Neural cell (in vitro differentiated cells): ENCODE results near the gene ALDH5A1. TPM values are rescaled to one million over a fixed set of nuclear protein-coding genes. Genes with fewer than 3 reads are reported as not detected.

Experiments
- H2AFZ ChIP-seq: fragments of 200-600, 300-800 bp; sonication (generic), shearing (Covaris generic); 2 replicates; pipeline ENCODE4 v1.6.0; 2014; ENCODE audit warnings: low read depth, mild to moderate bottlenecking, antibody characterized with exemption, low read length, moderate library complexity
- H3F3A ChIP-seq: fragments of 200-600 bp; shearing (Covaris generic); 2 replicates; pipeline ENCODE4 v1.6.1; 2016; ENCODE audit warnings: mild to moderate bottlenecking, moderate library complexity, mixed read lengths, antibody characterized with exemption, low read length; ENCODE audit not compliant: insufficient read depth, poor library complexity, severe bottlenecking
- H3K27ac ChIP-seq: fragments of 200-600, 300-800 bp; sonication (generic), shearing (Covaris generic); 2 replicates; pipeline ENCODE4 v1.5.1; 2014; ENCODE audit warnings: mild to moderate bottlenecking, low read length, moderate library complexity
- H3K27me3 ChIP-seq: fragments of 300-800, 200-600 bp; sonication (generic), shearing (Covaris generic); 2 replicates; pipeline ENCODE4 v1.6.0; 2014; ENCODE audit warnings: mild to moderate bottlenecking, low read depth, low read length, moderate library complexity; ENCODE audit not compliant: insufficient read depth
- H3K36me3 ChIP-seq: fragments of 300-800, 200-600 bp; sonication (generic), shearing (Covaris generic); 2 replicates; pipeline ENCODE4 v1.5.1; 2014; ENCODE audit warnings: mild to moderate bottlenecking, antibody characterized with exemption, low read length, moderate library complexity; ENCODE audit not compliant: insufficient read depth
- H3K4me2 ChIP-seq: fragments of 300-800, 200-600 bp; sonication (generic), shearing (Covaris generic); 2 replicates; pipeline ENCODE4 v1.6.0; 2014; ENCODE audit warnings: mild to moderate bottlenecking, low read length
- H3K4me3 ChIP-seq: fragments of 300-800, 200-600 bp; sonication (generic), shearing (Covaris generic); 2 replicates; pipeline ENCODE4 v1.5.1; 2014; ENCODE audit warnings: mild to moderate bottlenecking, low read length, moderate library complexity
- H3K79me2 ChIP-seq: fragments of 200-600 bp; shearing (Covaris generic); replicated peaks from 2 replicates; pipeline ENCODE4 v1.6.0; 2014; ENCODE audit warnings: mild to moderate bottlenecking, low read length, moderate library complexity; ENCODE audit not compliant: insufficient read depth
- H3K9ac ChIP-seq: fragments of 300-800, 200-600 bp; sonication (generic), shearing (Covaris generic); 2 replicates; pipeline ENCODE4 v1.6.1; 2016; ENCODE audit warnings: mild to moderate bottlenecking, low read length, mixed read lengths
- H3K9me2 ChIP-seq: fragments of 200-600 bp; shearing (Covaris generic); 2 replicates; pipeline ENCODE4 v1.6.1; 2016; ENCODE audit warnings: mild to moderate bottlenecking, low read length, mixed read lengths; ENCODE audit not compliant: insufficient read depth
- H3K9me3 ChIP-seq: fragments of 200-600, 300-800 bp; sonication (generic), shearing (Covaris generic); 2 replicates; pipeline ENCODE4 v1.6.1; 2016; ENCODE audit warnings: mild to moderate bottlenecking, mixed run types, low read length, moderate library complexity, mixed read lengths
- H4K20me1 ChIP-seq: fragments of 200-600 bp; shearing (Covaris generic); 2 replicates; pipeline ENCODE4 v1.6.1; 2016; ENCODE audit warnings: mild to moderate bottlenecking, mixed run types; ENCODE audit not compliant: insufficient read depth
- EP300 ChIP-seq: fragments of 450-650 bp; conservative IDR thresholded peaks from 2 replicates; pipeline ENCODE4 v1.6.1; 2014; ENCODE audit warnings: antibody characterized with exemption, mild to moderate bottlenecking, moderate library complexity; ENCODE audit not compliant: poor library complexity, severe bottlenecking
- EZH2 ChIP-seq: fragments of 200-600, 300-800 bp; shearing (Covaris generic), sonication (generic); IDR thresholded peaks from 2 replicates; pipeline ENCODE4 v1.6.1; 2014; ENCODE audit warnings: antibody characterized with exemption, low read length, borderline replicate concordance, mild to moderate bottlenecking; ENCODE audit not compliant: insufficient read depth, poor library complexity, severe bottlenecking
- MXI1 ChIP-seq: fragments of 450-650 bp; conservative IDR thresholded peaks from 2 replicates; pipeline ENCODE4 v1.6.1; 2014; ENCODE audit warnings: antibody characterized with exemption, mild to moderate bottlenecking; ENCODE audit not compliant: poor library complexity, severe bottlenecking
- POLR2AphosphoS5 ChIP-seq: IDR thresholded peaks from 2 replicates; pipeline ENCODE4 v1.6.1; 2012
- RAD21 ChIP-seq: fragments of 450-650 bp; conservative IDR thresholded peaks from 2 replicates; pipeline ENCODE4 v1.6.1; 2014; ENCODE audit warnings: antibody characterized with exemption, mild to moderate bottlenecking, moderate library complexity
- SMC3 ChIP-seq: fragments of 450-650 bp; conservative IDR thresholded peaks from 2 replicates; pipeline ENCODE4 v1.6.1; 2014; ENCODE audit warnings: antibody characterized with exemption, mild to moderate bottlenecking, moderate library complexity; ENCODE audit not compliant: poor library complexity
- TAF1 ChIP-seq: IDR thresholded peaks from 2 replicates; pipeline ENCODE4 v1.6.1; 2012; ENCODE audit warnings: low read depth
- polyA minus RNA-seq: library from RNA; depleted of rRNA, polyadenylated mRNA; stranded (reverse); fragments of >200 nt; gene quantifications from 2 replicates; pipeline ENCODE4 v1.2.3, GENCODE V29; 2014
- polyA plus RNA-seq: library from polyadenylated mRNA; depleted of rRNA; stranded (reverse); fragments of >200 nt; gene quantifications from 2 replicates; pipeline ENCODE4 v1.2.3, GENCODE V29; 2014
- TF ChIP-seq, protein P1 (sequence below): IDR thresholded peaks from 2 replicates; pipeline ENCODE4 v1.6.1; 2012; ENCODE audit warnings: borderline replicate concordance
- TF ChIP-seq, protein P2 (sequence below): fragments of 450-650 bp; IDR thresholded peaks from 2 replicates; pipeline ENCODE4 v1.5.1; 2014; ENCODE audit warnings: antibody characterized with exemption, mild to moderate bottlenecking, moderate library complexity; ENCODE audit not compliant: poor library complexity, severe bottlenecking

Gene ALDH5A1
- polyA plus RNA-seq: 33.1 and 36.3 TPM in 2 replicates
- polyA minus RNA-seq: 41.6 and 44.0 TPM in 2 replicates

DNA sequence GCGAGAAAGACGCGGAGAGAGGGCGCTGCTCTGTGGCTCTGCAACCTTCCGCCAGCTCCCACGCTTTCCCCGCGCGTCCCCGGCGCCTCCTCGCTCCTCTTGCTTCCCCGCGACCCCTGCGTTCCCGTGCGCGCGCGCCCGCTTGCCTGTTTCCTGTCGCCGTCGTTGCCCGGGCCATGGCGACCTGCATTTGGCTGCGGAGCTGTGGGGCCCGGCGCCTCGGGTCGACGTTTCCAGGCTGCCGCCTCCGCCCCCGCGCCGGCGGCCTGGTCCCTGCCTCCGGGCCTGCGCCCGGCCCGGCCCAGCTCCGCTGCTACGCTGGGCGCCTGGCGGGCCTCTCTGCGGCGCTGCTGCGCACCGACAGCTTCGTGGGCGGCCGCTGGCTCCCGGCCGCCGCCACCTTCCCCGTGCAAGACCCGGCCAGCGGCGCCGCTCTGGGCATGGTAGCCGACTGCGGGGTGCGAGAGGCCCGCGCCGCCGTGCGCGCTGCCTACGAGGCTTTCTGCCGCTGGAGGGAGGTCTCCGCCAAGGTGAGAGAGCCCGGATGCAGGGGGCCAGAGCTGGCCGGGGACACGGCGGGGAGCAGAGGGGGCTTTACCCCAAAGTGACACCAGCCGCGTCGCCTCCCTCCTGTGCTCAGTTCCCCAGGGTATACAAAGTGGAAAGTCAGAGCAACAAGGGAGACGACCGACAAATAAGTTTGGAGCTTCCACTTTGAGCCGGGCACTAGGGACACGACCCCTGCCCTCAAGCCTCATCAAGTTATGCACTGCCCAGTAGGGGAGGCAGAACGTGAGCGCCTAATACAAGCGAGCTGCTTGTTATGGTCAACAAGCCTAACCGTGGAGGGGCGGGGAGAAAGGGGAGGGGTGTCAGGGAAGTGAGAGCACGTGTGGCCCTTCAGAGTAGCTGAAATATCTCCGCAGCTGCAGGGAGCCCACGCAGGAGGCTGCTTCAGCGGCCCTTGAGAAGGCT, at the start of gene ALDH5A1:
TSS of gene ALDH5A1 (plus strand) at position 149 of the 975 bp plus-strand sequence. CDS start at position 177, 28 bp downstream.
- H4K20me1 ChIP-seq: no peaks in the 10 kb centered on the region
- peak within 1 kb of the TSS; percentile 81 for H3K9ac ChIP-seq
- H3K9me3 ChIP-seq: peaks cover 4% of the 10 kb centered on the region
- H3K27me3 ChIP-seq: no peaks in the 10 kb centered on the region
- no peaks in the 10 kb centered on the region for H3K79me2 ChIP-seq
- H3K4me3 ChIP-seq: peak within 1 kb of the TSS; percentile 76
- no peaks in the 10 kb centered on the region for H3F3A ChIP-seq
- H2AFZ ChIP-seq: peak within 1 kb of the TSS; percentile 72
- TF ChIP-seq TAF1 (no peak), RAD21 (peak; percentile 35), EP300 (peak; percentile 48), MXI1 (peak; percentile 73), POLR2AphosphoS5 (no peak), SMC3 (peak; percentile 66), EZH2 (no peak)
- TF ChIP-seq, protein P1, sequence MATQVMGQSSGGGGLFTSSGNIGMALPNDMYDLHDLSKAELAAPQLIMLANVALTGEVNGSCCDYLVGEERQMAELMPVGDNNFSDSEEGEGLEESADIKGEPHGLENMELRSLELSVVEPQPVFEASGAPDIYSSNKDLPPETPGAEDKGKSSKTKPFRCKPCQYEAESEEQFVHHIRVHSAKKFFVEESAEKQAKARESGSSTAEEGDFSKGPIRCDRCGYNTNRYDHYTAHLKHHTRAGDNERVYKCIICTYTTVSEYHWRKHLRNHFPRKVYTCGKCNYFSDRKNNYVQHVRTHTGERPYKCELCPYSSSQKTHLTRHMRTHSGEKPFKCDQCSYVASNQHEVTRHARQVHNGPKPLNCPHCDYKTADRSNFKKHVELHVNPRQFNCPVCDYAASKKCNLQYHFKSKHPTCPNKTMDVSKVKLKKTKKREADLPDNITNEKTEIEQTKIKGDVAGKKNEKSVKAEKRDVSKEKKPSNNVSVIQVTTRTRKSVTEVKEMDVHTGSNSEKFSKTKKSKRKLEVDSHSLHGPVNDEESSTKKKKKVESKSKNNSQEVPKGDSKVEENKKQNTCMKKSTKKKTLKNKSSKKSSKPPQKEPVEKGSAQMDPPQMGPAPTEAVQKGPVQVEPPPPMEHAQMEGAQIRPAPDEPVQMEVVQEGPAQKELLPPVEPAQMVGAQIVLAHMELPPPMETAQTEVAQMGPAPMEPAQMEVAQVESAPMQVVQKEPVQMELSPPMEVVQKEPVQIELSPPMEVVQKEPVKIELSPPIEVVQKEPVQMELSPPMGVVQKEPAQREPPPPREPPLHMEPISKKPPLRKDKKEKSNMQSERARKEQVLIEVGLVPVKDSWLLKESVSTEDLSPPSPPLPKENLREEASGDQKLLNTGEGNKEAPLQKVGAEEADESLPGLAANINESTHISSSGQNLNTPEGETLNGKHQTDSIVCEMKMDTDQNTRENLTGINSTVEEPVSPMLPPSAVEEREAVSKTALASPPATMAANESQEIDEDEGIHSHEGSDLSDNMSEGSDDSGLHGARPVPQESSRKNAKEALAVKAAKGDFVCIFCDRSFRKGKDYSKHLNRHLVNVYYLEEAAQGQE: no peak
- TF ChIP-seq, protein P2, sequence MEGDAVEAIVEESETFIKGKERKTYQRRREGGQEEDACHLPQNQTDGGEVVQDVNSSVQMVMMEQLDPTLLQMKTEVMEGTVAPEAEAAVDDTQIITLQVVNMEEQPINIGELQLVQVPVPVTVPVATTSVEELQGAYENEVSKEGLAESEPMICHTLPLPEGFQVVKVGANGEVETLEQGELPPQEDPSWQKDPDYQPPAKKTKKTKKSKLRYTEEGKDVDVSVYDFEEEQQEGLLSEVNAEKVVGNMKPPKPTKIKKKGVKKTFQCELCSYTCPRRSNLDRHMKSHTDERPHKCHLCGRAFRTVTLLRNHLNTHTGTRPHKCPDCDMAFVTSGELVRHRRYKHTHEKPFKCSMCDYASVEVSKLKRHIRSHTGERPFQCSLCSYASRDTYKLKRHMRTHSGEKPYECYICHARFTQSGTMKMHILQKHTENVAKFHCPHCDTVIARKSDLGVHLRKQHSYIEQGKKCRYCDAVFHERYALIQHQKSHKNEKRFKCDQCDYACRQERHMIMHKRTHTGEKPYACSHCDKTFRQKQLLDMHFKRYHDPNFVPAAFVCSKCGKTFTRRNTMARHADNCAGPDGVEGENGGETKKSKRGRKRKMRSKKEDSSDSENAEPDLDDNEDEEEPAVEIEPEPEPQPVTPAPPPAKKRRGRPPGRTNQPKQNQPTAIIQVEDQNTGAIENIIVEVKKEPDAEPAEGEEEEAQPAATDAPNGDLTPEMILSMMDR: peak; percentile 69
- peak within 1 kb of the TSS; percentile 65 for H3K27ac ChIP-seq
- no peaks in the 10 kb centered on the region for H3K9me2 ChIP-seq
- peak within 1 kb of the TSS; percentile 76 for H3K4me2 ChIP-seq
- no peaks in the 10 kb centered on the region for H3K36me3 ChIP-seq

DNA sequence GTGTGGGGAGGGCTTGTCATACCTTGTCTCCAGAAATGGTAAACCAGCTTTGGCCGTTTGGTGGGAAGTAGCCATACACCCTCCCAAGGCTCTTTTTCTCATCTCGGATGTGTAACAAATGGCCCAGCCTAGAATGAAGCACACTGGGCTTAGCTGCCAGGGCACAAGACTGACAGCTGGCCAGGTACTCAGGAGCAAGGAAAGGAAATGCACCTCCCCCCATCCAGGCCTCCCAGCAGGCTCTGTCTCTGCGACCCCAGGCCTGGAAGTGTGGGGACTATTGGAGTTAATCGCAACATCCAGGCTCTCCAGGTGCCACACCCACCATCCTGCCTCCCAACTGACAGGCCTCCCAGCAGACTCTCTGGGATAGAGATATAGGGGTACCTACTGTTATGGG, 49.1 kb upstream of the ALDH5A1 start:
- Histone ChIP-seq H3K4me2 (no peak overlapping the region), H3K36me3 (no peaks in the 10 kb centered on the region), H3F3A (no peaks in the 10 kb centered on the region), H3K27ac (no peak overlapping the region), H2AFZ (no peak overlapping the region), H3K4me3 (no peak overlapping the region), H4K20me1 (no peaks in the 10 kb centered on the region), H3K27me3 (no peaks in the 10 kb centered on the region), H3K9me2 (no peaks in the 10 kb centered on the region), H3K9me3 (no peaks in the 10 kb centered on the region), H3K9ac (no peak overlapping the region), H3K79me2 (no peaks in the 10 kb centered on the region)
- TF ChIP-seq SMC3: no peak
- TF ChIP-seq, protein P1: no peak
- no peak for TF ChIP-seq EZH2
- TF ChIP-seq RAD21: no peak
- TF ChIP-seq TAF1: no peak
- TF ChIP-seq, protein P2: no peak
